DND-41 (cell line): ENCODE data around the gene PRSS33.

ENCODE experiments used
- ATAC-seq: fragments of 200-7000 bp; cut with Tn5 transposase; 3 replicates; pipeline ENCODE4 v1.9.1; 2021; ENCODE audit warnings: low read depth; ENCODE audit not compliant: insufficient read depth
- DNase-seq: peaks from one replicate; pipeline ENCODE4 v3.0.0-alpha.2; 2020
- H2AFZ ChIP-seq: 2 replicates; pipeline ENCODE4 v1.6.0; 2012; ENCODE audit warnings: low read depth, low read length
- H3K27ac ChIP-seq: 2 replicates; pipeline ENCODE4 v1.5.1; 2012; ENCODE audit warnings: low read length, inconsistent platforms
- H3K27me3 ChIP-seq: fragments of 200-600 bp; sonication (generic); 2 replicates; pipeline ENCODE4 v1.6.0; 2012; ENCODE audit warnings: low read length, mild to moderate bottlenecking, inconsistent platforms; ENCODE audit not compliant: insufficient read depth, poor library complexity
- H3K36me3 ChIP-seq: 2 replicates; pipeline ENCODE4 v1.5.1; 2012; ENCODE audit warnings: low read length, inconsistent platforms; ENCODE audit not compliant: insufficient read depth
- H3K4me1 ChIP-seq: 2 replicates; pipeline ENCODE4 v1.5.1; 2012; ENCODE audit warnings: mild to moderate bottlenecking, low read length; ENCODE audit not compliant: insufficient read depth
- H3K4me2 ChIP-seq: 2 replicates; pipeline ENCODE4 v1.6.0; 2012; ENCODE audit warnings: mild to moderate bottlenecking, moderate library complexity, low read length, inconsistent platforms; ENCODE audit not compliant: insufficient read depth
- H3K4me3 ChIP-seq, 2 experiments: fragments of 200-600 bp in 1 of 2; shearing (Covaris generic) in 1 of 2; 2 replicates each; pipeline ENCODE4 v1.5.1; 2012 to 2016; ENCODE audit warnings: inconsistent platforms in 2 of 2, low read length in 2 of 2, mild to moderate bottlenecking in 2 of 2, low read depth in 1 of 2, moderate library complexity in 1 of 2
- H3K79me2 ChIP-seq: 2 replicates; pipeline ENCODE4 v1.6.0; 2012; ENCODE audit warnings: low read length, inconsistent platforms; ENCODE audit not compliant: insufficient read depth
- H3K9ac ChIP-seq: 2 replicates; pipeline ENCODE4 v1.6.0; 2012; ENCODE audit warnings: low read depth, mild to moderate bottlenecking, inconsistent platforms, low read length, moderate library complexity
- H3K9me3 ChIP-seq: 2 replicates; pipeline ENCODE4 v1.5.1; 2012; ENCODE audit warnings: low read length, moderate library complexity, mild to moderate bottlenecking, inconsistent platforms; ENCODE audit not compliant: insufficient read depth, severe bottlenecking
- H4K20me1 ChIP-seq: 2 replicates; pipeline ENCODE4 v1.6.0; 2012; ENCODE audit warnings: low read length; ENCODE audit not compliant: insufficient read depth
- EZH2 ChIP-seq: IDR thresholded peaks from 3 replicates; pipeline ENCODE4 v1.6.1; 2012; ENCODE audit warnings: borderline replicate concordance, low read depth, mild to moderate bottlenecking, moderate library complexity, low read length, inconsistent platforms; ENCODE audit not compliant: severe bottlenecking
- TF ChIP-seq, protein P1 (sequence below): IDR thresholded peaks from 2 replicates; pipeline ENCODE4 v1.5.1; 2012; ENCODE audit warnings: borderline replicate concordance, low read length, moderate library complexity, mild to moderate bottlenecking; ENCODE audit not compliant: poor library complexity, severe bottlenecking; ENCODE audit errors: extremely low read depth

Gene PRSS33

DNA sequence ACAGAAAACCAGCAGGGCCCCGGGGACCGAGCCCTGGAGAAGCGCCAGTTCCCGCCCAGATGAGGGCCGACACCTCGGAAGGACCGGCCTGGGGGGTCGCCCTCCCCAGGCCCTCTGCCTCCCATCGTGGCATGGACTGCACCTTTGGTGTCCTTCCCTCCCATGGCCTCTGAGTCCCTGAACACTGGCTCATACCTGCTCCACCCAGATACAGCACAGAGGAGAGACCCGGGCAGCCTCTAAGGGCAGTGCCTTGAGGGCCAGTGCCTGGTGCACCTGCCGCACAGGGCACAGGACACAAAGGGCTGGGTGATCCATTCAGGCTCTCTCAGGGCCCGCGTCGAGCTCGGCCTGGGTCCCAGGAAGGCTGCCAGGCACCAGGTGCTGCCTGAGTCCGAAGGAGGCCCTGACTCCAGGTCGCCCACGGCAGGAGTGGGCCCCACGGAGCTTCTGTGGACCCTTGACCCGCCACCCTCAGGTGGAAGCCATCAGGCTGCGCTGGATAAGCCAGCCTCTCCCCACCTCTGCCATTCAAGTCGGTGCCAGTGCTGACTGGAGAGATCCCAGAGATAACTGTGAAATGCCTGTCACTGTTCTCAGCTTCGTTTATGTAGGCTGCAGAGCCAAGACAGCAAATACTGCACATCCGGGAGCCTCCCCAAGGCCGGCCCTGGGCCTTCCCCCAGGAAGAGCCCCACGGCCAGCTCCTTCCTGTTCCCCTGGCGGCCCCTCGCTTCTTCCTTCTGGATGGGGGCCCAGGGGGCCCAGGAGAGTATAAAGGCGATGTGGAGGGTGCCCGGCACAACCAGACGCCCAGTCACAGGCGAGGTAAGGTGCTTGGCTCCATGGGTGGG is 42.4 kb upstream of the PRSS33 start, which contains the start of gene ZG16B:
TSS of gene ZG16B (plus strand) at position 803 of the 854 bp plus-strand sequence. CDS start 139 bp downstream, outside the sequence.
- no peak for DNase-seq
- no peaks in the 10 kb centered on the region for H3K79me2 ChIP-seq

DNA sequence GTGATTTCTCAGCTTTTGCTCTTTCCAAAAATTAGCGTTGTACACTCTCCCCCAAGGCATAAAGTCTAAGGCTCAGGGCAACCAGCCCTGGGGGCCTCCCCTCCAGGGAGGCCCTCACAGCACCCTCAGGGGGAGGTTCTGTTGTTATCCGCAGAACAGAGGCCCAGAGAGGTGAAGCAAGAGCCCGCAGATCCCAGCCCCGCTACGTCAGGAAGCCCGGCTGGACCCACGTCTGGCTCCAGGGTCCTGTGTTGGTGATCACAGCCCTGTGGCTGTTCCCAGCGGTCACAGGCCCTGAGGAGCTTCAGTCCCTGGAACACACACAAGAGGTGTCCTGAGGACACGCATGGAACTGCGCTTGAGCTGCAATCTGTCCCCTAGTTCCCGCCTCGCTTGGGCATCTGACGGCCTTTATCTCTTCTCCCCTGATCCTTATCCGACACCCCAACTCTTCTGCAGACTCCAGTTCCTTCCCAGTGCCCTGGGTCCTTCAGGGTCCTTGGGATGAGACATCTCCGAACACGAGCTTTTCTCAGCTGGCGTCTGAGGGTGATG is 41.6 kb upstream of the PRSS33 start:
- H3K36me3 ChIP-seq: no peaks in the 10 kb centered on the region
- no peaks in the 10 kb centered on the region for H3K79me2 ChIP-seq
- no peak overlapping the region for H3K27ac ChIP-seq
- DNase-seq (no peak), ATAC-seq (no peak)
- no peak overlapping the region for H3K4me2 ChIP-seq
- H4K20me1 ChIP-seq: no peaks in the 10 kb centered on the region; the same call in 1 of the 2 replicates
- TF ChIP-seq, protein P1, sequence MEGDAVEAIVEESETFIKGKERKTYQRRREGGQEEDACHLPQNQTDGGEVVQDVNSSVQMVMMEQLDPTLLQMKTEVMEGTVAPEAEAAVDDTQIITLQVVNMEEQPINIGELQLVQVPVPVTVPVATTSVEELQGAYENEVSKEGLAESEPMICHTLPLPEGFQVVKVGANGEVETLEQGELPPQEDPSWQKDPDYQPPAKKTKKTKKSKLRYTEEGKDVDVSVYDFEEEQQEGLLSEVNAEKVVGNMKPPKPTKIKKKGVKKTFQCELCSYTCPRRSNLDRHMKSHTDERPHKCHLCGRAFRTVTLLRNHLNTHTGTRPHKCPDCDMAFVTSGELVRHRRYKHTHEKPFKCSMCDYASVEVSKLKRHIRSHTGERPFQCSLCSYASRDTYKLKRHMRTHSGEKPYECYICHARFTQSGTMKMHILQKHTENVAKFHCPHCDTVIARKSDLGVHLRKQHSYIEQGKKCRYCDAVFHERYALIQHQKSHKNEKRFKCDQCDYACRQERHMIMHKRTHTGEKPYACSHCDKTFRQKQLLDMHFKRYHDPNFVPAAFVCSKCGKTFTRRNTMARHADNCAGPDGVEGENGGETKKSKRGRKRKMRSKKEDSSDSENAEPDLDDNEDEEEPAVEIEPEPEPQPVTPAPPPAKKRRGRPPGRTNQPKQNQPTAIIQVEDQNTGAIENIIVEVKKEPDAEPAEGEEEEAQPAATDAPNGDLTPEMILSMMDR: no peak
- no peak for TF ChIP-seq EZH2
- H3K27me3 ChIP-seq: peaks cover 2% of the 10 kb centered on the region
- no peaks in the 10 kb centered on the region for H3K4me1 ChIP-seq
- no peak overlapping the region for H2AFZ ChIP-seq
- no peak overlapping the region for H3K9ac ChIP-seq
- no peak overlapping the region for H3K4me3 ChIP-seq
- H3K9me3 ChIP-seq: no peaks in the 10 kb centered on the region

More for the DNA sequence above, 42.4 kb upstream of the PRSS33 start, which contains the start of gene ZG16B:
- H3K27ac ChIP-seq: no peak within 1 kb of the TSS
- H4K20me1 ChIP-seq: no peaks in the 10 kb centered on the region; the same call in 1 of the 2 replicates
- no peak for ATAC-seq
- H3K9me3 ChIP-seq: no peaks in the 10 kb centered on the region
- no peak for TF ChIP-seq EZH2
- no peaks in the 10 kb centered on the region for H3K36me3 ChIP-seq
- peaks cover 2% of the 10 kb centered on the region for H3K27me3 ChIP-seq
- H3K4me1 ChIP-seq: no peaks in the 10 kb centered on the region
- H3K4me2 ChIP-seq: no peak within 1 kb of the TSS
- H3K9ac ChIP-seq: no peak within 1 kb of the TSS
- no peak within 1 kb of the TSS for H3K4me3 ChIP-seq
- no peak within 1 kb of the TSS for H2AFZ ChIP-seq

DNA sequence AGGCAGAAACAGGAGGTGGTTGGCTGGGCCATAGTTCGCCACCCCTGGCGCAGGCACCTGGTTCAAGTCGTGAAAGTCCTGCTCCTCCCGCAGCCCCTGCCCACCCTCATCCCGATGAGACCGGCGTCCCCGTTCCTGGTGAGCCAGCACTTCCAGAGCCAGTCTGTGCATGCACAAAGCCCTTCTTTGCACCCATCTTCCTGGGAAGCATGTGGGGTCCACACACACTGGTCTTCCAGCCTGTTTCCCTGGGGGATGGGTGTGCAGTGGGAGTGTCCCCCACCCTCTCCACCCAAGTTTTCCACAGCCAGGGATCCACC is 41.1 kb upstream of the PRSS33 start:
- H3K9ac ChIP-seq: no peak overlapping the region
- no peaks in the 10 kb centered on the region for H3K36me3 ChIP-seq
- no peak overlapping the region for H3K4me2 ChIP-seq
- ATAC-seq: no peak
- H3K4me3 ChIP-seq: no peak overlapping the region
- H2AFZ ChIP-seq: no peak overlapping the region
- no peaks in the 10 kb centered on the region for H3K9me3 ChIP-seq
- no peak for TF ChIP-seq EZH2
- TF ChIP-seq, protein P1: no peak
- H3K79me2 ChIP-seq: no peaks in the 10 kb centered on the region
- no peak overlapping the region for H3K27ac ChIP-seq
- H3K27me3 ChIP-seq: peaks cover 2% of the 10 kb centered on the region
- no peaks in the 10 kb centered on the region for H3K4me1 ChIP-seq
- no peaks in the 10 kb centered on the region; the same call in 1 of the 2 replicates for H4K20me1 ChIP-seq
- no peak for DNase-seq
